ENCODE data around the gene HOTAIR. TPM values are rescaled to one million over a fixed set of nuclear protein-coding genes. Genes with fewer than 3 reads are reported as not detected.

The HOTAIR gene
- total RNA-seq, 1 donor from 2014 or later: not detected

GRCh38 chr12:53955036-53955775 is 19.5 kb downstream of the HOTAIR start:
- DNase-seq (ENCODE audit: missing footprints): no peak
- intact Hi-C loops (cut with DNase I): no loop called here
- ATAC-seq: no peak

GRCh38 chr12:53954694-53955035 is 20.1 kb downstream of the HOTAIR start, which contains the start of gene HOXC12:
Gene HOXC12 (plus strand): TSS chr12:53954903. CDS start chr12:53954930, 27 bp downstream.
- no peak for DNase-seq (ENCODE audit: missing footprints)
- intact Hi-C loops (cut with DNase I): no loop called here
- ATAC-seq: no peak

GRCh38 chr12:53953831-53954693 is 20.7 kb downstream of the HOTAIR start:
- DNase-seq (ENCODE audit: missing footprints) (no peak), ATAC-seq (no peak)
- intact Hi-C loops (cut with DNase I): no loop called here

- no peak for DNase-seq (ENCODE audit: missing footprints)
- intact Hi-C loops (cut with DNase I): no loop called here
- no peak for ATAC-seq
Measured at GRCh38 chr12:53952871-53953734, 21.7 kb downstream of the HOTAIR start.

GRCh38 chr12:53952335-53952694 is 22.4 kb downstream of the HOTAIR start:
- DNase-seq (ENCODE audit: missing footprints) (no peak), ATAC-seq (no peak)
- intact Hi-C loops (cut with DNase I): no loop called here

GRCh38 chr12:53951577-53952334 is 23.0 kb downstream of the HOTAIR start:
- ATAC-seq (no peak), DNase-seq (ENCODE audit: missing footprints) (no peak)
- intact Hi-C loops (cut with DNase I): no loop called here

- intact Hi-C loops (cut with DNase I): no loop called here
- ATAC-seq (no peak), DNase-seq (ENCODE audit: missing footprints) (no peak)
Measured at GRCh38 chr12:53950789-53951576, 23.8 kb downstream of the HOTAIR start.

- ATAC-seq (no peak), DNase-seq (ENCODE audit: missing footprints) (no peak)
- intact Hi-C loops (cut with DNase I): no loop called here
Measured at GRCh38 chr12:53950437-53950773, 24.3 kb downstream of the HOTAIR start.

- ATAC-seq: no peak
- DNase-seq (ENCODE audit: missing footprints): no peak
- intact Hi-C loops (cut with DNase I): no loop called here
Measured at GRCh38 chr12:53949631-53950436, 24.9 kb downstream of the HOTAIR start.

- ATAC-seq (no peak), DNase-seq (ENCODE audit: missing footprints) (no peak)
- intact Hi-C loops (cut with DNase I): no loop called here
Measured at GRCh38 chr12:53948650-53949593, 25.8 kb downstream of the HOTAIR start.

GRCh38 chr12:53947743-53948142 is 27.0 kb downstream of the HOTAIR start:
- intact Hi-C loops (cut with DNase I): no loop called here
- ATAC-seq (no peak), DNase-seq (ENCODE audit: missing footprints) (no peak)

- DNase-seq (ENCODE audit: missing footprints) (no peak), ATAC-seq (no peak)
- intact Hi-C loops (cut with DNase I): no loop called here
Measured at GRCh38 chr12:53944907-53945847, 29.6 kb downstream of the HOTAIR start.

- ATAC-seq: no peak
- intact Hi-C loops (cut with DNase I): no loop called here
- DNase-seq (ENCODE audit: missing footprints): no peak
Measured at GRCh38 chr12:53944209-53944608, 30.5 kb downstream of the HOTAIR start.

- ATAC-seq: no peak
- no peak for DNase-seq (ENCODE audit: missing footprints)
- intact Hi-C loops (cut with DNase I): no loop called here
Measured at GRCh38 chr12:53942467-53942997, 32.2 kb downstream of the HOTAIR start.

GRCh38 chr12:53941750-53942149 is 33.0 kb downstream of the HOTAIR start:
- no peak for DNase-seq (ENCODE audit: missing footprints)
- intact Hi-C loops (cut with DNase I): no loop called here
- ATAC-seq: no peak

Measured in Right ventricle myocardium inferior (tissue), 1 donor.